ENCODE data around the gene ACCSL.

Gene ACCSL

GRCh38 chr11:44097821-44098220 is 50.0 kb downstream of the ACCSL start:
- no peak for DNase-seq (ENCODE audit: low read depth)

- DNase-seq (ENCODE audit: low read depth), result no peak
Measured at GRCh38 chr11:44101098-44101497, 53.3 kb downstream of the ACCSL start.

GRCh38 chr11:44104481-44105294 is 56.9 kb downstream of the ACCSL start:
- DNase-seq (ENCODE audit: low read depth), result no peak

- no peak for DNase-seq (ENCODE audit: low read depth)
Measured at GRCh38 chr11:44108260-44108659, 60.5 kb downstream of the ACCSL start.

Data from fibroblast of the conjunctiva (primary cell).